ENCODE results near the gene TMEM270.
"Not testable (repeated sequence)": the region's sequence is repeated elsewhere in the genome, so short reads cannot be mapped to it uniquely, and the experiment has no call there.

Gene TMEM270

DNA sequence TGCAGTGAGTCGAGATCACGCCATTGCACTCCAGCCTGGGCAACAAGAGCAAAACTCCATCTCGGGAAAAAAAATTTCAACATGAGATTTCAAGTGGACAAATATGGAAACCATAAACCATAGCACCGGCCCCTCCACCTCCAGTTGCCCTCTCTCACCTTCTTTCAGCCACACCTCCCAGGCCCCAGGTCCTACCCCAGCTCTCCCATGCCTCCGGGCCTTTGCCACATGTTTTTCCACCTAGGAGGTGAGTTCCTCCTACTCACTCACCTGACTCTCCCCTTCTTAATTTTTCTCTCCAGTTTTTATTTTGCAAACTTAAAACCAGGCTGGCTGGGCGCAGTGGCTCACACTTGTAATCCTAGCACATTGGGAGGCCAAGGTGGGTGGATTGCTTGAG is 43.8 kb upstream of the TMEM270 start:
- DNase-seq (ENCODE audit: low spot score): no peak
- H3K79me1 ChIP-seq (ENCODE audit: low read depth, low read length): no peaks in the 10 kb centered on the region
- H3K27me3 ChIP-seq (ENCODE audit: control insufficient read depth in 3 of 3, insufficient read depth in 3 of 3, low read depth in 1 of 3, low read length in 3 of 3): no peaks in the 10 kb centered on the region
- no peak overlapping the region for H2BK15ac ChIP-seq (ENCODE audit: low read length)
- no peak overlapping the region for H3K9ac ChIP-seq (ENCODE audit: low read depth, low read length, poor library complexity)
- no peak overlapping the region for H4K91ac ChIP-seq (ENCODE audit: low read depth, low read length, poor library complexity)
- H2BK12ac ChIP-seq (ENCODE audit: low read length): no peak overlapping the region
- no peak overlapping the region for H3K4me3 ChIP-seq (ENCODE audit: low read length in 2 of 2)
- H3K14ac ChIP-seq (ENCODE audit: low read length): no peak overlapping the region
- no peak overlapping the region for H3K23ac ChIP-seq (ENCODE audit: low read depth, low read length, poor library complexity)
- no peak overlapping the region for H3K4ac ChIP-seq (ENCODE audit: low read length)
- H3K27ac ChIP-seq (replicated peaks; ENCODE audit: low read length): no peak overlapping the region
- H3K18ac ChIP-seq (ENCODE audit: low read length): no peak overlapping the region
- no peak overlapping the region for H2BK120ac ChIP-seq (ENCODE audit: low read depth, low read length)
- no peaks in the 10 kb centered on the region for H3K9me3 ChIP-seq (replicated peaks in 1 of 2; ENCODE audit: control insufficient read depth in 2 of 2, insufficient read depth in 1 of 2, low read depth in 1 of 2, low read length in 2 of 2)
- H3K4me1 ChIP-seq (ENCODE audit: control insufficient read depth in 2 of 2, insufficient read depth in 1 of 2, low read depth in 1 of 2, low read length in 2 of 2): no peaks in the 10 kb centered on the region
- no peak overlapping the region for H2AK5ac ChIP-seq (ENCODE audit: low read depth, low read length)
- no peak overlapping the region for H2AFZ ChIP-seq (ENCODE audit: low read length)
- no CpG with 5 or more reads among the region's 6 CpGs for WGBS, 2 donors (ENCODE audit: extremely low coverage in 2 of 2, insufficient read length in 2 of 2, insufficient replicate concordance in 1 of 2)
- H3K4me2 ChIP-seq (ENCODE audit: insufficient read depth, low read length, poor library complexity, severe bottlenecking): no peak overlapping the region
- no peak overlapping the region for H4K8ac ChIP-seq (ENCODE audit: low read depth, low read length)
- no peaks in the 10 kb centered on the region for H3K36me3 ChIP-seq (replicated peaks in 1 of 2; ENCODE audit: control insufficient read depth in 2 of 2, insufficient read depth in 2 of 2, low read length in 2 of 2)
- H2BK5ac ChIP-seq (ENCODE audit: low read length): peak overlapping the region; percentile 39

DNA sequence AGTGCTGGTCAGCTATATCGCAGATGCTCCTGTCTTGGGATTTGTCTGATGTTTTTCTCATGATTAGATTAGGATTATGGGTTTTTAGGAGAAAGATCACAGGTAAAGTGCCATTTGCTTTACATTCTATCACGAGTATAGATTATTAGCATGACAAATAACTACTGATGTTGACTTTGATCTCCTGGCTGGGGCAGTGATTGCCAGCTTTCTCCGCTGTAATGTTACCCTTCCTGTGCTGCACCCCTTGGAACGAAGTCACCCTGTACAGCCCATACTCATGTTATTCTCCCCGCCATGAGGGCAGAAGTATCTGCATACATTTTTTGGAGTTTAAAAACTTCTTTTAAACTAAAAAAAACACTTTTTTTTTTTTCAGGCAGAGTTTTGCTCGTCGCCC is 40.9 kb upstream of the TMEM270 start:
- no peaks in the 10 kb centered on the region for H3K36me3 ChIP-seq (replicated peaks in 1 of 2; ENCODE audit: control insufficient read depth in 2 of 2, insufficient read depth in 2 of 2, low read length in 2 of 2)
- H2BK120ac ChIP-seq (ENCODE audit: low read depth, low read length): no peak overlapping the region
- DNase-seq (ENCODE audit: low spot score): no peak
- peaks cover 0 to 12% (median 0%) of the 10 kb centered on the region in 3 experiments for H3K27me3 ChIP-seq (ENCODE audit: control insufficient read depth in 3 of 3, insufficient read depth in 3 of 3, low read depth in 1 of 3, low read length in 3 of 3)
- no peak overlapping the region for H2BK5ac ChIP-seq (ENCODE audit: low read length)
- no peak overlapping the region for H2BK15ac ChIP-seq (ENCODE audit: low read length)
- no peak overlapping the region for H3K4me3 ChIP-seq (ENCODE audit: low read length in 2 of 2)
- H3K4me1 ChIP-seq (ENCODE audit: control insufficient read depth in 2 of 2, insufficient read depth in 1 of 2, low read depth in 1 of 2, low read length in 2 of 2): peaks cover 2 to 11% of the 10 kb centered on the region in 2 donors
- no peak overlapping the region for H3K14ac ChIP-seq (ENCODE audit: low read length)
- no peak overlapping the region for H4K91ac ChIP-seq (ENCODE audit: low read depth, low read length, poor library complexity)
- no peak overlapping the region for H3K9ac ChIP-seq (ENCODE audit: low read depth, low read length, poor library complexity)
- H3K23ac ChIP-seq (ENCODE audit: low read depth, low read length, poor library complexity): no peak overlapping the region
- no peak overlapping the region for H2AFZ ChIP-seq (ENCODE audit: low read length)
- no peaks in the 10 kb centered on the region for H3K79me1 ChIP-seq (ENCODE audit: low read depth, low read length)
- no peak overlapping the region for H2BK12ac ChIP-seq (ENCODE audit: low read length)
- no peak overlapping the region for H3K4ac ChIP-seq (ENCODE audit: low read length)
- H2AK5ac ChIP-seq (ENCODE audit: low read depth, low read length): no peak overlapping the region
- H3K9me3 ChIP-seq (replicated peaks in 1 of 2; ENCODE audit: control insufficient read depth in 2 of 2, insufficient read depth in 1 of 2, low read depth in 1 of 2, low read length in 2 of 2): no peaks in the 10 kb centered on the region
- no peak overlapping the region for H3K4me2 ChIP-seq (ENCODE audit: insufficient read depth, low read length, poor library complexity, severe bottlenecking)
- H3K27ac ChIP-seq (replicated peaks; ENCODE audit: low read length): no peak overlapping the region
- no peak overlapping the region for H4K8ac ChIP-seq (ENCODE audit: low read depth, low read length)
- WGBS, 2 donors (ENCODE audit: extremely low coverage in 2 of 2, insufficient read length in 2 of 2, insufficient replicate concordance in 1 of 2): no CpG with 5 or more reads among the region's 7 CpGs
- H3K18ac ChIP-seq (ENCODE audit: low read length): no peak overlapping the region

DNA sequence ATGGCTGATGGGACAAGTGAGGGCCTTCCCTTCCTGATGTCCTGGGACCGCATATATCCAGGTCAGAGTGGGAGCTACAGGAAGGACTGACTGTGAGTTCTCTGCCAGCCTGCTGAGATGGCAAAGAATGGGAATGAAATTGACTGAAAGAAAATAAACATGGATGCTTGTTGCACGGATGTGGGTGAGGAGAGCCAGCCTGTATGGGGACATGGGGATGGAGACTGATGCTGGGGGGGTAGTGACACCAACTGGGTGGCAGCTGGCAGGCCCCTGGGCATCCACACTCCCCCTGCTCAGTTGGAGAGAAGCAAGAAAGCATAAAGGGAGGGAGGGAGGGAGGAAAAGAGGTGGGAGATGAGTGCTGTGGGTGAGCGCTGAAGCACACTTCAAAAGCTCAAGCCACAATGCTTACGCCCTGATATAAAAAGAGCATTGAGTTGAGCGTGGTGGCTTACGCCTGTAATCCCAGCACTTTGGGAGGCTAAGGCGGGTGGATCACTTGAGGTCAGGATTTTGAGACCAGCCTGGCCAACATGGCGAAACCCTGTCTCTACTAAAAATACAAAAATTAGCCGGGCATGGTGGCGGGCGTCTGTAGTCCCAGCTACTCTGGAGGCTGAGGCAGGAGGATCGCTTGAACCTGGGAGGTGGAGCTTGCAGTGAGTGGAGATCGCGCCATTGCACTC is 39.2 kb upstream of the TMEM270 start:
- H3K36me3 ChIP-seq (replicated peaks in 1 of 2; ENCODE audit: control insufficient read depth in 2 of 2, insufficient read depth in 2 of 2, low read length in 2 of 2); H3K4me3 ChIP-seq (ENCODE audit: low read length in 2 of 2); H3K79me1 ChIP-seq (ENCODE audit: low read depth, low read length); H2AFZ ChIP-seq (ENCODE audit: low read length); H4K91ac ChIP-seq (ENCODE audit: low read depth, low read length, poor library complexity); H3K23ac ChIP-seq (ENCODE audit: low read depth, low read length, poor library complexity); H3K4ac ChIP-seq (ENCODE audit: low read length); H3K14ac ChIP-seq (ENCODE audit: low read length); H3K18ac ChIP-seq (ENCODE audit: low read length); H2AK5ac ChIP-seq (ENCODE audit: low read depth, low read length); H2BK120ac ChIP-seq (ENCODE audit: low read depth, low read length); DNase-seq (ENCODE audit: low spot score); H3K9ac ChIP-seq (ENCODE audit: low read depth, low read length, poor library complexity); H2BK5ac ChIP-seq (ENCODE audit: low read length); H2BK12ac ChIP-seq (ENCODE audit: low read length); H2BK15ac ChIP-seq (ENCODE audit: low read length); H3K27ac ChIP-seq (replicated peaks; ENCODE audit: low read length); H3K9me3 ChIP-seq (replicated peaks in 1 of 2; ENCODE audit: control insufficient read depth in 2 of 2, insufficient read depth in 1 of 2, low read depth in 1 of 2, low read length in 2 of 2); H3K4me2 ChIP-seq (ENCODE audit: insufficient read depth, low read length, poor library complexity, severe bottlenecking); H4K8ac ChIP-seq (ENCODE audit: low read depth, low read length): not testable (repeated sequence)
- Histone ChIP-seq H3K4me1 (ENCODE audit: control insufficient read depth in 2 of 2, insufficient read depth in 1 of 2, low read depth in 1 of 2, low read length in 2 of 2) (peaks cover 2 to 11% of the 10 kb centered on the region in 2 donors), H3K27me3 (ENCODE audit: control insufficient read depth in 3 of 3, insufficient read depth in 3 of 3, low read depth in 1 of 3, low read length in 3 of 3) (peaks cover 0 to 12% (median 0%) of the 10 kb centered on the region in 3 experiments)
- no CpG with 5 or more reads among the region's 14 CpGs for WGBS, 2 donors (ENCODE audit: extremely low coverage in 2 of 2, insufficient read length in 2 of 2, insufficient replicate concordance in 1 of 2)

DNA sequence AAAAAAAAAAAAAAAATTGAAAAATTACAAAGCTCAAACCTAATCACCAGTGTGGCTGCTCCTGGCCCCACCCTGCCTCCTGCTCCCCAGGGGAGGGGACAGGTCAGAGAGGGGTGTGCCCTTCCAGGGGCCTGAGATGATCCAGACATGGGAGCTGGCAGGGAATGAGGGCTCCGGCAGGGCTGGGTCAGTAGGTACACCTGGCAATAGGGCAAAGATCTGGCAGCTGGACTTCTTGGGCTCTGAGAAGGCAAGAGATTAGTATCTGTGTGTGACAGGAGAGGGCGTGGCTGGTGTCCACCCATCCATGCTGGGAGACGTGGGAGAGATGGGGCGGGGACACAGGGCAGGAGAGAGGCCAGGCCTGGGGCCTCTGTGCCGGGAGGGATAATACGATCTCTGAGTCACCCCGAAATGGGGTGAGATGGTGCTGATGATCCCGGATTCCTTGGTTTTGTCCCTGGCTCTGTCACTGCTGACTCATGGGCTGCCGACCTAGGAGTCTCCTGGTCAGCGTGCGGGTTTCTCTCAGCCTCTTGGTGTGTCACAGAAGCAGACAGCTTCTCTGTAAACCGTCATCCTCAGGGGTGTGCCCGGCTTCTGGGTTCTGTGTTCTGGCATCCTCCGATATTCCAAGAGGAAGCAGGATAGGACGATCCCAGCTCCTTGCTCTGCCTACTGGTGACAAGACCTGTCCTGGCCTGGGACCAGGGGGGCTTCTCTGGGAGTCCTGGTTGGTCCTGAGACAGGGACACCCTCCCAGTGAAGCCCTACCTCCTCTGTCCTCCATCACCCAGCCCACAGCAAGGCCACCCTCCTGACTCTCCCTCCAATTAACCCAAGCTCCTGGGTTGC is 38.4 kb upstream of the TMEM270 start:
- no CpG with 5 or more reads among the region's 15 CpGs for WGBS, 2 donors (ENCODE audit: extremely low coverage in 2 of 2, insufficient read length in 2 of 2, insufficient replicate concordance in 1 of 2)
- no peak for DNase-seq (ENCODE audit: low spot score)

More for the DNA sequence above, 38.4 kb upstream of the TMEM270 start:
- H3K27me3 ChIP-seq (ENCODE audit: control insufficient read depth in 3 of 3, insufficient read depth in 3 of 3, low read depth in 1 of 3, low read length in 3 of 3): peaks cover 0 to 15% (median 0%) of the 10 kb centered on the region in 3 experiments
- H3K4me2 ChIP-seq (ENCODE audit: insufficient read depth, low read length, poor library complexity, severe bottlenecking): no peak overlapping the region
- H3K18ac ChIP-seq (ENCODE audit: low read length): peak overlapping the region; percentile 41
- no peak overlapping the region for H3K4ac ChIP-seq (ENCODE audit: low read length)
- no peak overlapping the region for H2BK120ac ChIP-seq (ENCODE audit: low read depth, low read length)
- no peaks in the 10 kb centered on the region for H3K9me3 ChIP-seq (replicated peaks in 1 of 2; ENCODE audit: control insufficient read depth in 2 of 2, insufficient read depth in 1 of 2, low read depth in 1 of 2, low read length in 2 of 2)
- H2BK15ac ChIP-seq (ENCODE audit: low read length): peak overlapping the region; percentile 4
- H2AK5ac ChIP-seq (ENCODE audit: low read depth, low read length): peak overlapping the region; percentile 10
- H2BK12ac ChIP-seq (ENCODE audit: low read length): no peak overlapping the region
- peak overlapping the region; percentile 9 for H3K27ac ChIP-seq (replicated peaks; ENCODE audit: low read length)
- H3K9ac ChIP-seq (ENCODE audit: low read depth, low read length, poor library complexity): no peak overlapping the region
- no peak overlapping the region for H4K91ac ChIP-seq (ENCODE audit: low read depth, low read length, poor library complexity)
- H3K14ac ChIP-seq (ENCODE audit: low read length): no peak overlapping the region
- peak overlapping the region; percentile 58 for H2AFZ ChIP-seq (ENCODE audit: low read length)
- H4K8ac ChIP-seq (ENCODE audit: low read depth, low read length): no peak overlapping the region
- no peaks in the 10 kb centered on the region for H3K36me3 ChIP-seq (replicated peaks in 1 of 2; ENCODE audit: control insufficient read depth in 2 of 2, insufficient read depth in 2 of 2, low read length in 2 of 2)
- H3K23ac ChIP-seq (ENCODE audit: low read depth, low read length, poor library complexity): peak overlapping the region; percentile 34
- peaks cover 2 to 13% of the 10 kb centered on the region in 2 donors for H3K4me1 ChIP-seq (ENCODE audit: control insufficient read depth in 2 of 2, insufficient read depth in 1 of 2, low read depth in 1 of 2, low read length in 2 of 2)
- H3K79me1 ChIP-seq (ENCODE audit: low read depth, low read length): no peaks in the 10 kb centered on the region
- no peak overlapping the region for H3K4me3 ChIP-seq (ENCODE audit: low read length in 2 of 2)
- H2BK5ac ChIP-seq (ENCODE audit: low read length): no peak overlapping the region
